Naive thymus-derived CD4-positive, alpha-beta T cell (primary cell): Measurements from ENCODE around the gene BRPF3. TPM values are rescaled to one million over a fixed set of nuclear protein-coding genes. Genes with fewer than 3 reads are reported as not detected.
A peak's percentile ranks its signal among the peaks of the same experiment; 100 is the strongest.

Experiments used
- ATAC-seq: fragments of 150-1000 bp; cut with Tn5 transposase; 2 replicates; pipeline ENCODE4 v1.10.0; 2021; ENCODE audit warnings: mild to moderate bottlenecking, moderate library complexity
- CTCF ChIA-PET: fragments of 350-600 bp; sonication (Branson Sonifier 250); formaldehyde crosslinking; loops from one replicate; lab custom pipeline; 2021; ENCODE audit warnings: antibody characterized with exemption; lab: Charles Lee
- POLR2A ChIA-PET: fragments of 350-600 bp; sonication (Branson Sonifier 250); formaldehyde crosslinking; loops from one replicate; lab custom pipeline; 2021; ENCODE audit warnings: antibody characterized with exemption, inconsistent platforms; lab: Charles Lee
- DNase-seq, 9 donors: peaks; one replicate each; pipeline versions ENCODE4 v3.0.0 to v3.0.0-alpha.2; 2020 to 2022; ENCODE audit warnings: mixed read lengths in 1 of 9
- H3K27ac ChIP-seq: one replicate; pipeline ENCODE4 v1.7.0; 2013; ENCODE audit warnings: mild to moderate bottlenecking, low read depth, low read length, moderate library complexity
- H3K27me3 ChIP-seq, 2 donors: one replicate each; pipeline ENCODE4 v1.7.0; 2013; ENCODE audit warnings: low read length in 2 of 2, mild to moderate bottlenecking in 2 of 2, moderate library complexity in 2 of 2; ENCODE audit not compliant: control insufficient read depth in 2 of 2, insufficient read depth in 2 of 2
- H3K36me3 ChIP-seq, 3 experiments: 1 replicate in 2 of 3; 2 replicates in 1 of 3; pipeline ENCODE4 v1.7.0; 2013; ENCODE audit warnings: low read length in 3 of 3, mild to moderate bottlenecking in 3 of 3, moderate library complexity in 1 of 3; ENCODE audit not compliant: insufficient read depth in 3 of 3, control insufficient read depth in 2 of 3
- H3K4me1 ChIP-seq, 2 donors: one replicate each; pipeline ENCODE4 v1.7.0; 2013; ENCODE audit warnings: low read length in 2 of 2, mild to moderate bottlenecking in 2 of 2, moderate library complexity in 1 of 2; ENCODE audit not compliant: control insufficient read depth in 2 of 2, insufficient read depth in 2 of 2
- H3K4me3 ChIP-seq: 2 replicates; pipeline ENCODE4 v1.7.0; 2013; ENCODE audit warnings: mild to moderate bottlenecking, low read length
- H3K9me3 ChIP-seq, 3 experiments: 1 replicate in 2 of 3; 2 replicates in 1 of 3; pipeline ENCODE4 v1.7.0; 2013; ENCODE audit warnings: low read length in 3 of 3; ENCODE audit not compliant: control insufficient read depth in 2 of 3
- H3K27ac Mint-ChIP-seq, 9 donors: one replicate each; pipeline ENCODE4 v1.8.0; 2020 to 2022; ENCODE audit warnings: mixed read lengths in 9 of 9, mild to moderate bottlenecking in 8 of 9, moderate library complexity in 5 of 9, inconsistent platforms in 2 of 9
- H3K27me3 Mint-ChIP-seq, 5 donors: one replicate each; pipeline ENCODE4 v1.8.0; 2021 to 2022; ENCODE audit warnings: mixed read lengths in 5 of 5, mild to moderate bottlenecking in 1 of 5
- H3K36me3 Mint-ChIP-seq, 5 donors: one replicate each; pipeline ENCODE4 v1.8.0; 2020 to 2022; ENCODE audit warnings: mixed read lengths in 5 of 5, mild to moderate bottlenecking in 3 of 5, inconsistent platforms in 1 of 5
- H3K4me1 Mint-ChIP-seq, 7 donors: one replicate each; pipeline ENCODE4 v1.8.0; 2020 to 2022; ENCODE audit warnings: mixed read lengths in 7 of 7, mild to moderate bottlenecking in 3 of 7, inconsistent platforms in 1 of 7
- H3K4me3 Mint-ChIP-seq, 10 donors: one replicate each; pipeline ENCODE4 v1.8.0; 2020 to 2022; ENCODE audit warnings: mild to moderate bottlenecking in 10 of 10, mixed read lengths in 10 of 10, moderate library complexity in 6 of 10, inconsistent platforms in 2 of 10
- H3K9me3 Mint-ChIP-seq, 11 donors: one replicate each; pipeline ENCODE4 v1.8.0; 2020 to 2022; ENCODE audit warnings: mixed read lengths in 11 of 11, mild to moderate bottlenecking in 4 of 11, inconsistent platforms in 1 of 11, moderate library complexity in 1 of 11
- intact Hi-C, 2 donors: fragments of 100-400 bp; cut with micrococcal nuclease; formaldehyde crosslinking; loops; one replicate each; pipeline ENCODE4 v1.15.1; 2023
- polyA plus RNA-seq, 2 donors: library from polyadenylated mRNA; unstranded; fragments of 300-500 nt; fragmentation: Illumina TruSeq; gene quantifications; one replicate each; pipeline ENCODE4 v1.2.3, GENCODE V29; 2021
- total RNA-seq, 6 experiments: library from RNA in 5 of 6; stranded (reverse) in 5 of 6; gene quantifications; 1 replicate in 5 of 6; 2 replicates in 1 of 6; pipeline ENCODE4 v1.2.3 and lab custom pipeline; 2021 to 2026

The BRPF3 gene
- total and polyA plus RNA-seq, 7 experiments from 2014 or later, result 5.1 to 40.0 (median 28.4) TPM

DNA sequence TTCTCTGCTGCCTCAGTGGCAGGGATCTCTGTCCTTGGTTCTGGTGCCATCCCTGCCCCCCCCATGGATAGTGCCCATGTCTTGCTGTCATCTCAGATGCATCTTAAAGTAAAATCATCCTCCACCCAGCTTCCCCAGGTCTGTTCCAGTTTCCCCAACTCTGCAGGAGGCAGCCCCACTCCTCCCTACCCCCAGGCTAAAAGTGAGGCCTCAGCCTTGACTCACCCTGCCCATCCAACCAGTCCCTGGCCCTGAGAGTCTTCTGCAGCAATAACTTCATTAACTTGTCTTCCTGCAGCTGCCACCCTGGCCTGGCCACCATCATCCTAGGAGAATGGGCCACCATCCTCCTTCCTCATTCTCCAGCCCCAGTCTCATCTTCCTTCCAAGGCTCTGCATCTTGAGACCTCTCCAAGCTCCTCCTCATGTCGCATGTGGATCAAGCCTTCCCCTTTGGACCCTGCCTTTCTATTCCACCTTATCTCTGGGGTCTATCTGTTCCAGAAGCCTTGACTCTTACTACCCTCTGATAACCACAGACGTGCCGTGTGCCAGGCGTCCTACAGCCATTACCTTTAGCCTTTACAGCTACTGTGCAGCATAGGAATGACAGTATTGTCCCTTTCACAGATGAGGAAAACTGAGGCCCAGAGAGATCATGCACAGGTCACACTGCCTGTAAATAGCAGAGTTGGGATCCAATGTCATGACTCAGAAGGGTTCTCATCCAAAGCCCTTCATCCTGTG lies 71.4 kb downstream of the BRPF3 start:
- POLR2A ChIA-PET, result interaction anchor here (0.9 kb wide), 1 partner anchor 18 kb away, joined by 3 read pairs; no protein-coding TSS in a partner anchor
- CTCF ChIA-PET, result no interaction called here
- no peak overlapping the region for H3K27ac Mint-ChIP-seq
- DNase-seq (no peak), ATAC-seq (no peak)
- no peak overlapping the region for H3K4me3 ChIP-seq
- H3K4me1 ChIP-seq, result no peaks in the 10 kb centered on the region
- H3K9me3 Mint-ChIP-seq, result peaks cover 0 to 12% (median 2%) of the 10 kb centered on the region in 11 donors
- peaks cover 0 to 5% (median 0%) of the 10 kb centered on the region in 3 experiments for H3K9me3 ChIP-seq
- peaks cover 0 to 15% (median 9%) of the 10 kb centered on the region in 5 donors for H3K27me3 Mint-ChIP-seq
- H3K27ac ChIP-seq, result no peak overlapping the region
- peaks cover 0 to 1% (median 0%) of the 10 kb centered on the region in 7 donors for H3K4me1 Mint-ChIP-seq
- no peaks in the 10 kb centered on the region for H3K27me3 ChIP-seq
- no peaks in the 10 kb centered on the region for H3K36me3 ChIP-seq
- intact Hi-C loops, result no loop called here
- peak overlapping the region in 1 of 10 donors; percentile 21 for H3K4me3 Mint-ChIP-seq
- H3K36me3 Mint-ChIP-seq, result peaks cover 0 to 3% (median 0%) of the 10 kb centered on the region in 5 donors

DNA sequence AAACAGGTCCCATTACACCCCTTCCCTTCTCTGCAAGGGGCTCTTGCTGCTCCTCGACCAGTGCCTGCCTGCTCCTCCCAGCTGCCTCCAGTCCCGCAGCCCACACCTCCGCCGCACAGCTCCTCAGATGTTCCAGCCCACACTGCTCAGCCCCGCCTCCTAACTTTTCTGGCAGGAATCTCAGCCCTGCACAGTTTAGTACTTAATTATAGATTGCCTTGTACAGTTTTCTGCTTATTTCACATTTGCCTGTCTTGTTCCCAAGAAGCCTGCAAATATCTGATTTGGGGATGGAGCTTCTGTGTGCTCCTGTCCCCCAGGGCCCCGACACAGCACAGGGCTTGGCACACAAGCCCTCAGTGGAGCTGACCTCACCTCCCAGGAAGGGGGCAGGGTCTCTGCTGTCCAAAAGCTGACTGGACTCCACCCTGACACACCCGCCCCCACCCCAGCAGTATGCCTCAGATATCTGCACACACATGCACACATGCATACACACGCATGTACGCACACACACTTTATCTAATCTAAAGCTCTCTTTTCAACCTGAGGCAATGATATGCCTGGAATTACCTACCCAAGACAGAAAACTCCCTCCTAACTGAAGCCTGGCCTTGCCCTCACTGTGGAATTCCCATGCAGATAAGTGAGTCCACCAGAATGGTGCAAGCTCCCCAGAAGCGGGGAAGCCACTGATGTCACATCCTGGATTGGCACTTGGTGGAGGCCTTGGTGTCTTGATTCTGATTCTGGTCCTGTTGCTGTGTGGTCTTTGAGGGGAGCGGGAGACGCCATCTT lies 72.1 kb downstream of the BRPF3 start:
- H3K27ac Mint-ChIP-seq, result peak overlapping the region in 1 of 9 donors; percentile 25

DNA sequence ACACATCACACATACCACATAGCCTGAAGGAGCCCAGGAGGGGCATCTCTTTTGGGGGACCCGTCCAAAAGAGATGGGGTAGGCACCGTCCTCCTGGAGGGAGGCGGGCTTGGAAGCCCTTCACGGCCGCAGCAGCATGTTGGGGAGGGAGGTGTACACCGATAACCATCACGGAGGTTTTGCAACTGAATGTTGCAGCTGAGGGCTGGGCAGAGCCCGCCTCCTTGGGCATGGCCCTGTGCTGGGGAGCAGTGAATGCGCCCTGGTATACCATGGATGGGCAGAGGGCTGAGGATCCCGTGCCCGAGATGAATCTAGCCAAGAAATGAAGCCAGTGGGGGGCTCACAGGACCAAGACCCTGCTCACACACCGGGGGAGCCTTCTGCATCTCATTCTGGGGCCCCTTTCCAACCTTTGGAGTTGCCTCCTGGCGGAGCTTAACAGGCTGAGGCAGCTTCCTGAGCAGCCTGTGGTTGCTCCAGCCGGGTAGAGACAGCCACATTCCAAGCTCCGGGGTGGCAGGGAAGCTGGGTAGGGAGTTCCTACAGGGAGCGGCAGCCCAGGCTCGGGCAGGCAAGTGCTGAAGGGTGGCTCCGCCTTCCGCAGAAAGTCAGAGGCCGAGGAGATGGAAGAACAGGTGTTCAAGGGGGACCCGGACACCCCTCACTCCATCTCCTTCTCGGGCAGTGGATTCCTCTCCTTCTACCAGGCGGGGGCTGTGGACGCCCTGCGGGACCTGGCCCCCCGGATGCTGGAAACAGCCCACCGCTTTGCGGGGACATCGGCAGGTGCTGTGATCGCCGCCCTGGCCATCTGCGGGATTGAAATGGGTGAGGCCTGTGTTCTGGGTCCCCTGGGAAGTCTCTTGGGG lies 73.5 kb downstream of the BRPF3 start, which contains the start of gene PNPLA1:
PNPLA1 (plus strand) TSS at position 227 of the 872 bp plus-strand sequence; CDS start at position 627, 400 bp downstream.
- Histone ChIP-seq H3K4me1 (no peaks in the 10 kb centered on the region), H3K4me3 (no peak within 1 kb of the TSS), H3K36me3 (no peaks in the 10 kb centered on the region), H3K9me3 (peaks cover 0 to 5% (median 0%) of the 10 kb centered on the region in 3 experiments), H3K27me3 (no peaks in the 10 kb centered on the region), H3K27ac (no peak within 1 kb of the TSS)
- H3K4me3 Mint-ChIP-seq, result no peak within 1 kb of the TSS
- peak within 1 kb of the TSS in 1 of 9 donors; percentile 25 for H3K27ac Mint-ChIP-seq
- H3K27me3 Mint-ChIP-seq, result peaks cover 0 to 20% (median 13%) of the 10 kb centered on the region in 5 donors
- DNase-seq (no peak), ATAC-seq (peak; percentile 55)
- H3K9me3 Mint-ChIP-seq, result peaks cover 0 to 12% (median 2%) of the 10 kb centered on the region in 11 donors
- intact Hi-C loops, result no loop called here
- ChIA-PET POLR2A (no interaction called here), CTCF (interaction anchor here (0.6 kb wide), 1 partner anchor 65 kb away, joined by 4 read pairs; no protein-coding TSS in a partner anchor)
- H3K36me3 Mint-ChIP-seq, result peaks cover 0 to 3% (median 0%) of the 10 kb centered on the region in 5 donors
- H3K4me1 Mint-ChIP-seq, result peaks cover 0 to 1% (median 0%) of the 10 kb centered on the region in 7 donors

More for the DNA sequence above, 72.1 kb downstream of the BRPF3 start:
- Histone ChIP-seq H3K4me3 (no peak overlapping the region), H3K4me1 (no peaks in the 10 kb centered on the region), H3K27me3 (no peaks in the 10 kb centered on the region), H3K36me3 (no peaks in the 10 kb centered on the region), H3K9me3 (peaks cover 0 to 5% (median 0%) of the 10 kb centered on the region in 3 experiments), H3K27ac (no peak overlapping the region)
- Mint-ChIP-seq H3K4me1 (peaks cover 0 to 1% (median 0%) of the 10 kb centered on the region in 7 donors), H3K9me3 (peaks cover 0 to 12% (median 2%) of the 10 kb centered on the region in 11 donors), H3K36me3 (peaks cover 0 to 3% (median 0%) of the 10 kb centered on the region in 5 donors), H3K27me3 (peaks cover 0 to 20% (median 13%) of the 10 kb centered on the region in 5 donors), H3K4me3 (peak overlapping the region in 1 of 10 donors; percentile 21)
- intact Hi-C loops, result no loop called here
- CTCF ChIA-PET, result no interaction called here
- ATAC-seq (no peak), DNase-seq (no peak)
- POLR2A ChIA-PET, result interaction anchor here (0.9 kb wide), 1 partner anchor 19 kb away, joined by 3 read pairs; no protein-coding TSS in a partner anchor

DNA sequence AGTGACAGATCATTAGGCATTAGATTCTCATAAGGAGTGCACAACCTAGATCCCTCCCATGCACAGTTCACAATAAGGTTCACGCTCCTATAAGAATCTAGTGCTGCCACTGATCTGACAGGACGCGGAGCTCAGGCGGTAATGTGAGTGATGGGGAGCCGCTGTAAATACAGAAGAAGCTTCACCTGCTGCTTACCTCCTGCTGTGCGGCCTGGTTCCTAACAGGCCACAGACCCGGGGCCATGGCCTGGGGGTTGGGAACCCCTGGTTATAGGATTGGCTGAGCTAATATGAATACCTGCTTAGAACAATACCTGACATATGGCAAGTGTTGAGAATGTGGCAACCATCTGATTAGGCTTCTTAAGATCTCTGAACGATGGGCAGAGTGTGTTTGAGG lies 75.7 kb downstream of the BRPF3 start:
- Mint-ChIP-seq H3K4me1 (peaks cover 0 to 1% (median 0%) of the 10 kb centered on the region in 7 donors), H3K27ac (no peak overlapping the region), H3K36me3 (no peaks in the 10 kb centered on the region), H3K4me3 (no peak overlapping the region), H3K9me3 (peaks cover 0 to 5% (median 0%) of the 10 kb centered on the region in 11 donors), H3K27me3 (peaks cover 0 to 27% (median 20%) of the 10 kb centered on the region in 5 donors)
- POLR2A ChIA-PET, result no interaction called here
- H3K27ac ChIP-seq, result no peak overlapping the region
- H3K4me1 ChIP-seq, result no peaks in the 10 kb centered on the region
- intact Hi-C loops, result no loop called here
- no peaks in the 10 kb centered on the region for H3K9me3 ChIP-seq
- no peak overlapping the region for H3K4me3 ChIP-seq
- ATAC-seq (no peak), DNase-seq (no peak)
- CTCF ChIA-PET, result no interaction called here
- no peaks in the 10 kb centered on the region for H3K36me3 ChIP-seq
- H3K27me3 ChIP-seq, result no peaks in the 10 kb centered on the region

DNA sequence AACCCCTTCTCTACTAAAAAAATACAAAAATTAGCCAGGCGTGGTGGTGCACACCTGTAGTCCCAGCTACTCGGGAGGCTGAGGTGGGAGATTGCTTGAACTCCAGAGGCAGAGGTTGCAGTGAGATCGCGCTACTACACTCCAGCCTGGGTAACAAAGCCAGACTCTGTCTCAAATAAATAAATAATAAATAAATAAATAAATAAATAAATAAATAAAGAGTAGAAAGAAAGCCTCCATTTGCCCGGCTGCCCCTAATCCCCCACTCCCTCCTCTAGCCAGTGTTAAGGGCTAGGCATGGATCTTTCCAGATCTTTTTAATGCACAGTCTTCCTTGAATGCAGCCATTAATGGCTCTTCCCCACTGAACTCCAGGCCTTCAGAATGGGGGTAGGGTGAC lies 76.5 kb downstream of the BRPF3 start:
- Mint-ChIP-seq H3K27ac (no peak overlapping the region), H3K4me1 (peaks cover 0 to 2% (median 0%) of the 10 kb centered on the region in 7 donors), H3K27me3 (peaks cover 0 to 29% (median 20%) of the 10 kb centered on the region in 5 donors), H3K4me3 (no peak overlapping the region), H3K36me3 (no peaks in the 10 kb centered on the region), H3K9me3 (peaks cover 0 to 2% (median 0%) of the 10 kb centered on the region in 11 donors)
- no peak for ATAC-seq
- POLR2A ChIA-PET, result no interaction called here
- no peaks in the 10 kb centered on the region for H3K36me3 ChIP-seq
- intact Hi-C loops, result no loop called here
- CTCF ChIA-PET, result no interaction called here
- no peak for DNase-seq
- H3K4me3 ChIP-seq, result no peak overlapping the region
- no peaks in the 10 kb centered on the region for H3K4me1 ChIP-seq
- no peaks in the 10 kb centered on the region for H3K27me3 ChIP-seq
- no peak overlapping the region for H3K27ac ChIP-seq
- no peaks in the 10 kb centered on the region for H3K9me3 ChIP-seq
